ENCODE results near the gene SNORC.

Gene SNORC

GRCh38 chr2:232924433-232924832, 54.4 kb downstream of the SNORC start:
- H3K4me3 ChIP-seq (ENCODE audit: low read depth, low read length): no peak overlapping the region
- TF ChIP-seq CTCF (IDR thresholded peaks at IDR 0.05; ENCODE audit: borderline replicate concordance, insufficient read depth, low read depth, low read length): no peak

- H3K4me3 ChIP-seq (ENCODE audit: low read depth, low read length): no peak overlapping the region
- no peak for TF ChIP-seq CTCF (IDR thresholded peaks at IDR 0.05; ENCODE audit: borderline replicate concordance, insufficient read depth, low read depth, low read length)
These were observed 55.2 kb downstream of the SNORC start for GRCh38 chr2:232925153-232925820.

- no peak for TF ChIP-seq CTCF (IDR thresholded peaks at IDR 0.05; ENCODE audit: borderline replicate concordance, insufficient read depth, low read depth, low read length)
- no peak overlapping the region for H3K4me3 ChIP-seq (ENCODE audit: low read depth, low read length)
These were observed 55.7 kb downstream of the SNORC start for GRCh38 chr2:232925821-232926156.

- no peak overlapping the region for H3K4me3 ChIP-seq (ENCODE audit: low read depth, low read length)
These were observed 56.4 kb downstream of the SNORC start for GRCh38 chr2:232926431-232926939.

GRCh38 chr2:232927032-232927792, 57.1 kb downstream of the SNORC start:
- H3K4me3 ChIP-seq (ENCODE audit: low read depth, low read length): no peak overlapping the region
- TF ChIP-seq CTCF (IDR thresholded peaks at IDR 0.05; ENCODE audit: borderline replicate concordance, insufficient read depth, low read depth, low read length): no peak

More at GRCh38 chr2:232926431-232926939, 56.4 kb downstream of the SNORC start:
- no peak for TF ChIP-seq CTCF (IDR thresholded peaks at IDR 0.05; ENCODE audit: borderline replicate concordance, insufficient read depth, low read depth, low read length)

DNA sequence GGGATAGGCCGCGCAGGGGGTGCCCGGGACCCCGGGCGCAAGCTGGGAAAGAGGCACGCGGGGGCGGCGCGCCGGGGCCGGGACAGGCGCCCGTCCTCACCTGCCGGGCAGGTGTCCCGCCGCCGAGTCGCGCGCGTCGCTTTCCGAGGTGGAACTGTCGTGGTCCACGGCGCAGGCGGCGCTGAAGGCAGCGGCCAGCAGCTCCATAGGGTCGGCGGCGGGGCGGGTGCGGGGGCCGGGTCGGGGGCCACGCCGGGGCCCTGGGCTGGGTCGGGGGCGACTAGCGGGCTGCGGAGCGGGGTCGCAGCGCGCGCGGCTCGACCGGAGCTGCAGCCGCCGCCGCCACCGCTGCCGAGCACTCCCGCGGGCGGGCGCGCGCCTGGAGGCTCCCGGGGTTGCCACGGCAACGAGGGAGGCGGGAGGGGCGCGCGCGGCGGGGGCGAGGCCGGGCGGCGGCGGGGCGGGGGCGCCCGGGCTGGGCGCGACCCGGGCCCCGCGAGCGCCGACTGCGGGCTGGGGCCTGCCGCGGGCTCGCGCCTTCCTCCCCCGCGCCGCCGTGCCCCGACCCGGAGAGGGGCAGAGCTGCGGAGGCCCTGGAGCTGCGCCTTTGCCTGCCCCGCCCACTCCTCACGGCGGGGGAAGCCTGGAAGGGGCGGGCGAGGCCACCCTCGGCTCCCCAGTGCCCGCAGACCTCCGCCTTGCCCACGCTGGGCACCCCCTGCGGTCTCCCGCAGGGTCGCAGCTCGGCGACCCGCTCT, 57.9 kb downstream of the SNORC start:
- H3K4me3 ChIP-seq (ENCODE audit: low read depth, low read length): no peak overlapping the region

More for the DNA sequence above, 57.9 kb downstream of the SNORC start:
- TF ChIP-seq CTCF (IDR thresholded peaks at IDR 0.05; ENCODE audit: borderline replicate concordance, insufficient read depth, low read depth, low read length): no peak

Data from GM12875 (cell line).